Measurements from ENCODE around the gene NAA60.

DNA sequence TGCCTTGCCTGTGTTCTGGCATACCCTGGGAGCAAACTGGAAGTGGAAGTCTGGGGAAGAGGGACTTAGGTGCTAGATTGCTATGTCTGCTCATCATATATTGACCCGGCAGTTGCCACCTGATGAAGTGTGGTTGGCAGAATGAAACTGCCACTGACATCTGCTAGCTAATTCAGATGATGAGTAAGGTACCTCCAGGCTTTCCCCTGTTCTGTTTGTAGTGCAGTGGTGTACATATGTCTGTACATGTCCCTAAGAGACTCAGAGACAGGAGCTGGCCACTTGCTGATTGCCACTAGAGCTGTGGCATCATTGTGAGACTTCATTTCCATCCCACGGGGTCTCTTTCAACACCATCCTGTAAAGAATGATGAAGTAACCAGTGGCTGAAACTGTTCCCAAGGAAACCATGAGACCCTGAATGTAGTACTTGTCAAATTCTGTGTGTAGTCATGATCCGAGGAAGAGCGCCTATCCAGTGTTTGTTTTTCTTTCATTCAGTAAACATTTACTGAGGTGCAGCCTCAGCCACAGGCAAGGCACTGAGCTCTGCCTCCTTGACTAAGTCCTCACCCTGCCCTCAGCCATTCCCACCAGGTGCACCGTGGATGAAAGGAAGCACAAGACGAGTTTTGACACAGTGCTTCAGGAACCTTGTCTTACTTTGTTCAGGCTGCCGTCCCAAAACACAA, 70.6 kb downstream of the NAA60 start:
- TF ChIP-seq, protein P1, sequence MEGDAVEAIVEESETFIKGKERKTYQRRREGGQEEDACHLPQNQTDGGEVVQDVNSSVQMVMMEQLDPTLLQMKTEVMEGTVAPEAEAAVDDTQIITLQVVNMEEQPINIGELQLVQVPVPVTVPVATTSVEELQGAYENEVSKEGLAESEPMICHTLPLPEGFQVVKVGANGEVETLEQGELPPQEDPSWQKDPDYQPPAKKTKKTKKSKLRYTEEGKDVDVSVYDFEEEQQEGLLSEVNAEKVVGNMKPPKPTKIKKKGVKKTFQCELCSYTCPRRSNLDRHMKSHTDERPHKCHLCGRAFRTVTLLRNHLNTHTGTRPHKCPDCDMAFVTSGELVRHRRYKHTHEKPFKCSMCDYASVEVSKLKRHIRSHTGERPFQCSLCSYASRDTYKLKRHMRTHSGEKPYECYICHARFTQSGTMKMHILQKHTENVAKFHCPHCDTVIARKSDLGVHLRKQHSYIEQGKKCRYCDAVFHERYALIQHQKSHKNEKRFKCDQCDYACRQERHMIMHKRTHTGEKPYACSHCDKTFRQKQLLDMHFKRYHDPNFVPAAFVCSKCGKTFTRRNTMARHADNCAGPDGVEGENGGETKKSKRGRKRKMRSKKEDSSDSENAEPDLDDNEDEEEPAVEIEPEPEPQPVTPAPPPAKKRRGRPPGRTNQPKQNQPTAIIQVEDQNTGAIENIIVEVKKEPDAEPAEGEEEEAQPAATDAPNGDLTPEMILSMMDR (IDR thresholded peaks at IDR 0.05; ENCODE audit: low read length), result no peak
- no peak for TF ChIP-seq EZH2 (IDR thresholded peaks at IDR 0.05; ENCODE audit: borderline replicate concordance, low read length)

Data from OCI-LY1 (cell line).